Brain microvascular endothelial cell (primary cell): ENCODE data around the gene MACROH2A1.

Experiments used
- DNase-seq: peaks from one replicate; pipeline ENCODE4 v3.0.0-alpha.2; 2020
- H3K27ac ChIP-seq: fragments of 250-450 bp; sonication (Bioruptor Pico); 2 replicates; pipeline ENCODE4 v1.5.1; 2020; ENCODE audit warnings: mild to moderate bottlenecking, moderate library complexity
- H3K27me3 ChIP-seq: fragments of 250-450 bp; sonication (Bioruptor Pico); replicated peaks from 2 replicates; pipeline ENCODE4 v1.5.1; 2020; ENCODE audit warnings: mild to moderate bottlenecking
- H3K36me3 ChIP-seq: fragments of 250-450 bp; sonication (Bioruptor Pico); replicated peaks from 2 replicates; pipeline ENCODE4 v1.5.1; 2020; ENCODE audit warnings: mild to moderate bottlenecking
- H3K4me3 ChIP-seq: 2 replicates; pipeline ENCODE4 v1.5.1; 2011; ENCODE audit warnings: low read depth, mild to moderate bottlenecking, control low read depth, low read length, moderate library complexity
- CTCF ChIP-seq: IDR thresholded peaks from 2 replicates; pipeline ENCODE4 v1.5.1; 2011; ENCODE audit warnings: low read depth, mild to moderate bottlenecking, moderate library complexity, low read length, control low read depth, inconsistent platforms; ENCODE audit errors: missing control alignments
- in situ Hi-C: cut with HindIII; loops from 2 replicates; pipeline ENCODE4 v1.10.0; 2017; ENCODE audit warnings: low sequenced_read_pairs, low pct_ligation_motif_present

Gene MACROH2A1

GRCh38 chr5:135398160-135398854 lies 724 bp downstream of the MACROH2A1 start:
- Histone ChIP-seq H3K27me3 (no peaks in the 10 kb centered on the region), H3K4me3 (peak overlapping the region; percentile 80), H3K36me3 (no peaks in the 10 kb centered on the region), H3K27ac (peak overlapping the region; percentile 81)
- no peak for TF ChIP-seq CTCF
- no peak for DNase-seq
- in situ Hi-C loops, result no loop called here

- TF ChIP-seq CTCF, result no peak
- in situ Hi-C loops, result no loop called here
- no peak for DNase-seq
- Histone ChIP-seq H3K27me3 (no peaks in the 10 kb centered on the region), H3K36me3 (no peaks in the 10 kb centered on the region), H3K4me3 (no peak overlapping the region), H3K27ac (no peak overlapping the region)
Measured at GRCh38 chr5:135397084-135397483, 1.9 kb downstream of the MACROH2A1 start.

- Histone ChIP-seq H3K36me3 (no peaks in the 10 kb centered on the region), H3K27ac (no peak overlapping the region), H3K27me3 (no peaks in the 10 kb centered on the region), H3K4me3 (no peak overlapping the region)
- in situ Hi-C loops, result no loop called here
- DNase-seq, result no peak
- no peak for TF ChIP-seq CTCF
Measured at GRCh38 chr5:135396459-135397055, 2.5 kb downstream of the MACROH2A1 start.

- H3K27ac ChIP-seq, result no peak overlapping the region
- in situ Hi-C loops, result no loop called here
- H3K4me3 ChIP-seq, result no peak overlapping the region
- no peak for DNase-seq
- no peak for TF ChIP-seq CTCF
- no peaks in the 10 kb centered on the region for H3K27me3 ChIP-seq
- no peaks in the 10 kb centered on the region for H3K36me3 ChIP-seq
Measured at GRCh38 chr5:135395866-135396265, 3.2 kb downstream of the MACROH2A1 start.

GRCh38 chr5:135395451-135395850 lies 3.6 kb downstream of the MACROH2A1 start:
- no peak overlapping the region for H3K4me3 ChIP-seq
- TF ChIP-seq CTCF, result no peak
- no peaks in the 10 kb centered on the region for H3K27me3 ChIP-seq
- no peak overlapping the region for H3K27ac ChIP-seq
- no peaks in the 10 kb centered on the region for H3K36me3 ChIP-seq
- DNase-seq, result no peak
- in situ Hi-C loops, result no loop called here

GRCh38 chr5:135394095-135394494 lies 4.9 kb downstream of the MACROH2A1 start:
- Histone ChIP-seq H3K4me3 (no peak overlapping the region), H3K27me3 (no peaks in the 10 kb centered on the region), H3K27ac (no peak overlapping the region), H3K36me3 (no peaks in the 10 kb centered on the region)
- in situ Hi-C loops, result no loop called here
- no peak for TF ChIP-seq CTCF
- no peak for DNase-seq
